ENCODE measurements around the gene TNFSF15.

Gene TNFSF15

DNA sequence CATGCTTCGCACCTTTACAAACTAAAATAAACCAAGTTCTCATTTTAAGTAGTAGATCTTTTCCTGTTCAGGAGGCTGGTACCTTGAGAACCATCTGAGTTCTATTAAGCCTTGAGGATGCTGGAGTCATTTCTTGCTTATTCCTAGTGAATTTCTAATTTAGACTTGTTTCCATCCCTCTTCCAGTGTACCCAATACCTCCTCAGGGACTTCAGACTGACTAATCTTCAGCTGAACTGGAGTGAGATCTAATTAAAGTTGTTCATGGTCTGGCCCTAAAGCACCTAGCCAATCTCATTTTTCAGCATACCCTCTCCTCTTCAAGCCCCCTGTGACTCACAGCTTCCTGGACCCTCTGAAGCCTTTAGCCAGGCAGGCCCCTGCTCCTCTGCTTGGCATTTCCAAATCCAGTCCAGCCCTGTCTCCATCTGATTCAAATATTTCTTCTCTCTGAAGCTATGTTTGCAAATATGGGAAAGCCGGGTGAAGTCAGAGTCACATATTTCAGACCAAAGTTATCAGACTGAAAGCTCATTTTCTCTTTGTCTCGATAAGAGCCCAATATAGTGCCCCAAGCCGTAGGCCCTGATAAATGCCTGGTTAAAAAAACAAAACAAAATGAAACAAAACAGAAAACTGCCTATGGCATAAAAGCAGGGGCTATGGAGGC is 19.4 kb upstream of the TNFSF15 start:
- no peak overlapping the region for H3K4me3 ChIP-seq (ENCODE audit: low read depth, low read length)

DNA sequence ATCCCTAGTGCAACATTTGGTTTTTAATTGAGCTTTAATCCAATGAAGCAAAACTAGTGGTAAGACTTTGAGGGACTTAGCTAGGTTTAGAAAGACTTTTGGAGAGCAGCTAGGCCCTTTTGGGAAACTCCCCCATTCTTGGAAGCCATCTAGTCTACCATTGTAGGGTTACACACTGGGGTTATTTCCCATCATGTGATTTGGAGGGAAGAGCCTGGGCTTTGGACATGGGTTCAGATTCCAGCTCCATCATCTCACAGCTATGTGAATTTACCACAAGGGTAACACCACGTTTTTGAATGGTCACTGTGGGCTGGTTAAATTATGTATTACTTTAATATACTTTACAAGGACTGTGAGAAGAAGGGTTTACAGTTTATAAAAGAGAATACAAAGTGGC is 18.3 kb upstream of the TNFSF15 start:
- no peak overlapping the region for H3K4me3 ChIP-seq (ENCODE audit: low read depth, low read length)

DNA sequence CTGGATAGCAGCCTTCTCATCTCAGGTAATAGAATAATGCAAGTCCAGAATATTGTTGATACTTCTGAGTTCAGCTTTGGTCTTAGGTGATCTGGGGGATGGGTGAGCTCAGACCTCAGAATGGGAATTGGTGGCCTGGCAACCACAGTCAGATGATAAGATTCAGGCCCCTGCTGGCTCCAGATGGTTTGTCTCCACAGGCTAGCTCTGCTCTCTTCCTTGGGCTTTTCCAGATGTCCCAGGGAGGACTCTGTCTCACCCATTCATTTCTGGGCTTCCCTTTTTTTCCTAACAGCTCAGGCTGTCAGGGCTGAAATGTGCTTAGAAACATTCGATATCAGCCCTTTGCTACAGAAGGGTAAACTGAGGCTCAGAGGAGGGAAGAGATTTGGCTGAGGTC is 17.6 kb upstream of the TNFSF15 start:
- H3K4me3 ChIP-seq (ENCODE audit: low read depth, low read length): no peak overlapping the region

DNA sequence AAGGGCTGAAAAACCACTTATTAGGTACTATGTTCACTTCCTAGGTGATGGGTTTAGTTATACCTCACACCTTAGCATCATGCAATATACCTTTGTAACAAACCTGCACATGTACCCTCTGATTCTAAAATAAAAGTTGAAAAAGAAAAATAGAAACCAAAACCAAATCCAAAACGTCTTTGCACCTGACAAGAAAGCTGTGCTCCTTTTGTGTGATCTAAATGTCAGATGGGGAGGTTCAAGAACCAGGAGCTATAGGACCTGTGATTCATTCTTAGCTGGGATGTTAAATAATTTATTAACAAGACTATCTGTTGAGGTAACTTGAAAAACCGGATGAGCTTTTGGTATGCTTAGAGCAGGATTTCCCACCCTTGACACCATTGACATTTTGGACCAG is 16.9 kb upstream of the TNFSF15 start:
- H3K4me3 ChIP-seq (ENCODE audit: low read depth, low read length): no peak overlapping the region

DNA sequence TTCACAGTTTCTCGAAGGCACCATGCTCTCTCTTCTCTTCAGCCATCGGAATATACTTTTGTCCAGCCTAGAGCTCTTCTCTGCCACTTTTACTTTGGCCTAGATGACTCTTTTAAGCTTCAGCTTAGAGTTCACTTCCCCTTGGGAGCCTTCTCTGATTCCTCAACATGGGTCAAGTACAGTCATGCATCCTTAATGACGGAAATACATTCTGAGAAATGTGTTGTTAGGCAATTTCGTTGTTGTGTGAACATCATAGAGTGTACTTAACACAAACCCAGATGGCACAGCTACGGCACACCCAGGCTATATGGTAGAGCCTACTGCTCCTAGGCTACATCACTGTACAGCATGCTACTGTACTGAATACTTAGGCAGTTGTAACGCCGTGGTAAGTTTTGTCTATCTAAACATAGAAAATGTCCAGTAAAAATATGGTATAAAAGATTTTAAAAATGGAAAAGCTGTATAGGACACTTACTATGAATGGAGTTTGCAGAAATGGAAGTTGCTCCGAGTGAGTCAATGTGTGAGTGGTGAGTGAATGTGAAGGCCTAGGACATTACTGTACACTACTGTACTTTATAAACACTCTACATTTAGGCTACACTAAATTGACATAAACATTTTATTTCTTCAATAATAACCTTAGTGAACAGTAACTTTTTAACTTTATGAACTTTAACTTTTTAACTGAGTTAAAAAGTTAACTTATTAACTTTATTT is 15.1 kb upstream of the TNFSF15 start:
- H3K4me3 ChIP-seq (ENCODE audit: low read depth, low read length): no peak overlapping the region

DNA sequence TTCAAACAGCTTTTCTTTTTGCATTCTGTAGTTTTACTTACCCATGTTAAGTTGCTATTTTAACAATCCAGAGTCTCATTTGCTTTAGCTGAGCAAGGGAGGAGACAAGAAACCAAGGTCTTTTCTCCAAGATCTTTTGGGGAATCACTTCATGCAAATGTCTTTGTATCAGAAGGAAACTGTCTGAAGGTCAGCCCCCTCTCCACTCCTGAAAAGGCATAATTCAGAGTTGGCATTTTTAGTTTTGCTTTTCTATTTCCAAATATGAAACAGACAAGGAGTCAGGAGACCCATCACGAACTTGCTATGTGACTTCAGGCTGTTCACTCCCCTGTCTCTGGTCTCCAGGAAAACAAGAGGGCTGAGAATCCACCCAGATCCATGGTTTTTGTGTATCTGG is 12.3 kb upstream of the TNFSF15 start:
- H3K4me3 ChIP-seq (ENCODE audit: low read depth, low read length): no peak overlapping the region

DNA sequence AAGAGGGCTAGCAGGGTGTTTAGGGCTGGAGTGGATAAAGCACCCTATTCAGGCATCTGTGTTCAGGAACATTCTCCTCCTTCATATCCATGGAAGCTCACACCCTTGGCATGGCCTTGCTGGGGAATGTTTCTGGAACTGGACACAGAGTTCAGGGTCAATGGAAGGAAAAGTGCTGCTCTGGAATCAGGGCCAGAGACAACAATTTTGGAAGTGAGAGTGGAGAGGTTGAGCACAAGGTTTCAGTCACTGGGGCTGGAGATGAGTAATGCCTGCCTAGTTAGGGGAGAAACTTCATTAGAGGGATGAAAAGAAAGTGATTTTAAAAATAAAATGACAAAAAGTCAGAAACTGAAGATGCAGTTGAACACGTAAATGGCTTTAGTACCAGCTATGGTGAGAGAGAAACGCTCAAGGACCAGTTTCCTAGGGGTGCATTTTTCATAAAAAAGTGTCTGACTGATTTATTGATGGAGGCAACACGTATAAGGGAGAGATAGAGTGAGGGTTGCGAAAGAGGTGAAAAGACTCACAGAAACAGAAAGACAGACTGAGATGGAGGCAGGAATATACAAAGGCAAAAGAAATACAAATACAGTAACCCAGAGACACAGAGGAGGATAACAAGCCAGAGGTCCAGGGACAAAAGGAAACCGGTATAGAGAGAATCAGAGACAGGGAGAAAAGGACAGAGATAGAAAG is 8.0 kb upstream of the TNFSF15 start:
- no peak overlapping the region for H3K4me3 ChIP-seq (ENCODE audit: low read depth, low read length)

DNA sequence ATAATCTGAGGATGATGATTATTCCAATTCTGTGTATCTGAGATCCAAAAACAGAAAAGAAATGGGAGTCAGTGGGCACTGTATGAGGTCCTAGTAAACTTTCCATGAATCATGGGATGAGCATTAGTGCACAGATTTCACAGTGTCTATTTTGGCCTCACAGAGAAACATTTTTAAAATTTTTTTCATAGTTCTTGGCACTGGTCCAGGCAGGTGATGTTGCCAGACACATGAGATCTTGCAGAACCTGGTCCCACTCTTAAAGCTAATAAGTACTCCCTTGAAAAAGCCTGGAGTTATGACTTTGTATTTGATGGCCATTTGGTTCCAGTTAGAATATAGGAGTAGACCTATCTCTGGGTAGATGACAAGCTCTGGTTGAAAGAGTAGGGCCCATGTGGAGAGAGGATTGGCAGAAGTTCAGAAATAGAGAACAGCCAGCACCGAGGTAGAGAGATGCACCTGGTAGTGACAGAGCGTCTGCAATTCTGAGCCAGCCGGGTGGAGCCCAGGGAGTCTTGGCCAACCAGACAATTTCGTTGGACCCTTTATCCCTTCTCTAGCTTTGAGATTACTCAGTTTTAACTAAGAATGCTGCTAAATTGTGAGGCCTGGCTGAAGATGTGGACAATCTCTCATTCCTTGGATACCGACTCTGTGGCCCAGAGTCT is 6.3 kb upstream of the TNFSF15 start:
- no peak overlapping the region for H3K4me3 ChIP-seq (ENCODE audit: low read depth, low read length)

DNA sequence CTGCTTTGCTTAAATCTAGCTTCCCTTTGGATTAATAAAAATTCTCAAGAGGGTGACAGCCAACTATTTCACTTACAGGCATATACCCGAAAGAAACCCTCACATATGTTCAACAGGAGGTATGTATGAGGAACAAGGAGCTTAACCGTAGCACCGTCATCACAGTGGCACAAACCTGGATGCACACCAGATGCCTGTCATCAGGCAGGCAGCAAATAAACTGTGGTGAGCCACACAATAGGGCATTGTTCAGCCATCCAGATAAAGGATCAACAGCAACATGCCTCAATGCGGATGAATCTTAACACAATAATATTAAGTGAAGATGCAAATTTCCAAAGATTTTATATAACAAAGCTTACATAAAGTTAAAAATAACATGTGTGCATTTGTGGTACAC is 5.5 kb upstream of the TNFSF15 start:
- H3K4me3 ChIP-seq (ENCODE audit: low read depth, low read length): no peak overlapping the region

DNA sequence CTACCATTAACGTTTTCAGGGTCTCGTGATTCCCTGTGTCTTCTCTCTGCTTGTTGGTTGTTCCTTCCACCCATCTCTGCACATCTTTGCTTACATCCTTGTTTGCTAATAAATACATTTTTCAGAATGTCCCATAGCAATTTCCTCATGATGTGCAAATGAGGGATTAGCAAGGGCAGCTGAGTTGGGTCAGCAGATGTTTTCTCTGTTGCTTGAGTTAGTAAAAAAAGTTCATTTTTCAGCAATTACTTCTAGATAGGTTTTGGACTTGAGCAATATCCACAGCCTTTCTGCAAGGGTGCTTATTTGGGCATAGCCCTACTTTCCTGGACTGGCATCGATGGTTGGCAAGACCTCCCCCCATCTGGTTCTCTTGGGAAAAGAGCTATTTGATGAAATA is 4.8 kb upstream of the TNFSF15 start:
- H3K4me3 ChIP-seq (ENCODE audit: low read depth, low read length): no peak overlapping the region

DNA sequence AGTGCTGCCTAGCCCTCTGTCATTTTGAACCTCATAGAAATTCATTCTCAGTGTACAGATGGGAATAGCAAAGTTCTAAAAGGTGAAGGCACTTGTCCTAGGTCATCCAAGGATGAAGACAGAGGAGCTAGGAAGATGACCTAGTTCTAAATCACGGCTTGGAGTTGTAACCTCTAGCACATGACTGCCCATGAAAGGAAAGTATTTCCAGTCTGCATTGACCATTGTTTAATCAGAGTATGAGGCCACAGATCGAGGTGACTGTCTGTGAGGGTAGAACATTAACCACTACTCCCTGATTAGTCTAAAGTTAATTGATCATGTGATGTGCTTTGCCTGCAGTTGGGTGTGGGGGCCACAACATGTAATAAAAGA is 674 bp upstream of the TNFSF15 start:
- no peak overlapping the region for H3K4me3 ChIP-seq (ENCODE audit: low read depth, low read length)

DNA sequence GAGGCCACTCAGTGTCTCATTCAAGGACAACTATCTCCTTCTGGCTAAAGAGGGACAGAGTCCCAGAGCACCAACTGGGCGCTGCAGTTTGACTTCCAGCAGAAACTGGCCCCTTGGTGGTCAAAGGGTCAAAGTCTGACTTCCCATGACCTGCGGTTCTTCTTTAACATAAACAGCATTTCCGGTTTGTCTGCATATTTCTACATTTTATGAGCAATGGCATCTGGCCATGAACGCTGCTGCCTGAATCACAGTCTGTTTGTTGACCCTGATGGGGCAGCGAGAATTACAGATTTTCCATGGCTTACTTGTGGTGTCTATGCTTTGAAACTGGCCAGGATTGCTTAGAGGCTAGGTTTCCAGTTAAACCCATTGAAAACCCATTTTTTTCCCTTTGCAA is 1.3 kb downstream of the TNFSF15 start:
- no peak overlapping the region for H3K4me3 ChIP-seq (ENCODE audit: low read depth, low read length)

DNA sequence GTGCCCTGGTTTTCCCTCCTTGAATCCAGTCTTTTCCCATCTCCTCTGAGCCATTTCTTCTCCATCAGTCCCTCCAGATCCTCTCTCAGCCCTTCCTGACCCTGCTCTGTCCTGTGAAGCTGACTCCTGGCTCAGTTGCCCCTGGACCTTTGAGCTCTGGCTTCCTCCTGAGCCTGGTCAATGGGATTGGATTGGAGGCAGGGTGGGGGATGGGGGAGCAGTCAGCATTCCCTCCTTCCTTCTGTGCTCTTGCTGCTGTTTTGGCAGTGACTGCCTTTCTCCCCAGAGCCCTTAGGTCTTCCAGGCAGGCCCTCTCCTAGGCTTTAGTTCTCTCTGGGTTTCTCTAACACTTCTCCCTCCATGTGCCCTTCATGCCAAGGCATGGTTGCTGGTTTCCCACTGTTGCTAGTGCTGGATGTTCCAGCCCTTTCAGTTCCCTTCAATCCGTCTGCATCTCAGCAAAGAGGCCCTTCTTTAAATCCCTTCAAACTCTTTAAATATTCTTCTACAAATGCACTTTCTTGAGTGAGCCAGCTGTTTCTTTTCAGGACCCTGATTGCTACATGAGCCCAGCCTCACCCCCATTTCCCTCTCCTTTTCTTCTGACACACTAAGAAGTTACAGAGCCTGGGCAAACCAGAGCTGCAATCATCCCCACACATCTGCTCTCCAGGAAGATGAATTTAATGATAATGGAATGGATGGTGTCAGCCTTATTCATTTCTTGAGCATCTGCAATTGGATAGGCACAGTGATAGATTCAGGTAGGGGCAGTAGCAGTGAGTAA is 2.2 kb downstream of the TNFSF15 start:
- no peak overlapping the region for H3K4me3 ChIP-seq (ENCODE audit: low read depth, low read length)

DNA sequence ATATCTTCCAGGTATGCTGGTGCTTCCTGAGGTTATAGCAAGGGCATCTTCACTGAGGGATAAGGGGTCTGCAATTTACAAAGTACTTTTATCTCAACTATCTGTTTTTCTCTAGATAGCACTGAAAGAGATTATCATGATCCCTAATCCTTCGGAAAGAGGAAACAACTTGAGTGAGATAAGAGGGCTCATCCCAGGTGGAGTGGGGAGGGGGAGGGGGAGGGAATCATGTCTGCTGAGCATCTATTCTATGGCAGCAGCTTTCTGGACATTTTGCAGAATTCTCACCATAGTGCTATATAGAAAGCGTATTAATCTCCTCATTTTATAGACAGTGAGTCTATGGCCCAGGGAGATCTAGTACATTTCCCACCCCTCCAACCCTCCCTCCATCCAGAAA is 5.9 kb downstream of the TNFSF15 start:
- H3K4me3 ChIP-seq (ENCODE audit: low read depth, low read length): no peak overlapping the region

DNA sequence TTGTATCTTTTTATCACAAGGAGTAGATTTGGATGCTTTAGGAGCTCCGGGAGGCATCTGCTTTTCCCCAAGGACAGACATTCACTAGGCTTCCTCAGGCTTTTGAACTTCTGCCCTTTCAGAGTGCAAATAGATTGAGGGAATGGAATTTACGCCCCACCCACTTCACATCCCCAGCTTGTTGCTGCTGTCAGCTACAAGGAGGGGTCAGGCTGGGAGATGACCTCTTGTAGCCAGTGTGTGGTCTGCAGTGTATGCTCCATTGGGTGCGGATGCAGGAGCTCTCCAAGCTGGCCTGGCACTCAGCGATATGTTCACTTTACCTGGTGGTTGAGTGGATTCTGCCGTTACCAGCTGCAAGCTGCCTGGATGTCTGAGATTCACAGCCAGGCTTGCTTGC is 6.4 kb downstream of the TNFSF15 start:
- no peak overlapping the region for H3K4me3 ChIP-seq (ENCODE audit: low read depth, low read length)

DNA sequence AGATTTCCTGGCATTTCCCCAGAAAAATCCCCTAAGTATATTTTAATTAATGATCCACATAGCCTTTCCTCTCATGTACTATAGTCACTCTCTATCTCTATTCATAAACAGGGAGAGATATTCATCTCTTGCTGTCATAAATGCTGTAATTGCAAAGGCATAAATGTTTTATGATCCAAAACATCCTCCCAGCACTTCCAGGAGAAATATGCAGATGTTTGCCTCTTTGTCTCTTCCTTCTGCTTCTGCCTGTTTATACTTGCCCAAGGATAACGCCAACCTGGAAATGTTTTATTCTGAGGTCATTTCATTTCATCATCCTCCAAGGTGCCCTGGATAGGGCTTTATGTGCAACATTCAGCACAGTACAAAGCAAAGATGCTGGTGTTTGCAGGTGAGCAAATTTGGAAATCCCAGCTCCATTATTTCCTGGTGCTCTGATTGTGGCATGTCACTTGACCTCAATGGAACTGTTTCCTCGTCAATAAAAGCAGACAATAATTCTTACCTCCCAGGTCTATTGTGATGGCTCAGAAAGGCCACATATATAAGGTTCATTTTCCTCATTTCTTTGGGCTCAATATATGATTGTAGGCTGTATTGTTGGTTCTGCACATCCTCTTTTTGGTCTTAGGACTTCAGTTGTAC is 6.9 kb downstream of the TNFSF15 start:
- H3K4me3 ChIP-seq (ENCODE audit: low read depth, low read length): no peak overlapping the region

DNA sequence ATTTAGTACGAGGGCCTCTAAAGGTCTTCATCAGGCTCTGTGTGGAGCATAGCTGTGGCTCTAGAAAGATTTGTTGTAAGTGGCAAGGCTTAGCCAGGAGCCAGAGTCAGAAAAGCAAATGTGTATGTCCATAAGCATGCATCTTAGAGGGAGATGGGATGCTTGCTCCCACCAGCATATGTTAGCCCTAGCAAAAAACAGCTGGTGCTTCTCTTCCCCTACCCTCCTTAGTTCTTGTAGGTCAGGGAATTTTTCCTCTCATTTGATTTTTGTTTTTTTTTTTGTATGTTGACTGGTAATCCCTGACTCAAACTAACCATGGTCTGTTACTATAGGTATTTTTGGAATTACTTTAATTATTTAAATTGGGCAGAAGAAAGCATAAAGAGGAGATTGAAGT is 7.7 kb downstream of the TNFSF15 start:
- H3K4me3 ChIP-seq (ENCODE audit: low read depth, low read length): no peak overlapping the region

DNA sequence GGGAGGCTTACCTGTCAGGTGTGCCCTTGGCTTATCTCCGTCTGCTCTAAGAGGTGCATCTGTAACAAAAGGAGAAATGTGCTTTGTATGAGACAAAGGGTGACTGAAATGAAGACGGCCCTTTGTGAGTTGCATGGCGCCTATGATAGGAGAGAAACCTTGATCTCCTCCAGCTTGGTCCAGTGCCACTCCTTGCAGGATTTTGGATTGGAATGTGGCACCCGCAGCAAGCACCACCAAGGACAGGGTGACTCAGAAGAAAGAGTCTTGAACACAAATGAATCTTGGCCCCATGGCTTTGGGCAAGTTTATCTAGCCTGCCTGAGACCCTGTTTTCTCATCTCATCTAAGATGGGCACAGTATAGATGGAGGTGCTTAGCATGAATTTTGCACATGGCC is 13.4 kb downstream of the TNFSF15 start:
- no peak overlapping the region for H3K4me3 ChIP-seq (ENCODE audit: low read depth, low read length)

DNA sequence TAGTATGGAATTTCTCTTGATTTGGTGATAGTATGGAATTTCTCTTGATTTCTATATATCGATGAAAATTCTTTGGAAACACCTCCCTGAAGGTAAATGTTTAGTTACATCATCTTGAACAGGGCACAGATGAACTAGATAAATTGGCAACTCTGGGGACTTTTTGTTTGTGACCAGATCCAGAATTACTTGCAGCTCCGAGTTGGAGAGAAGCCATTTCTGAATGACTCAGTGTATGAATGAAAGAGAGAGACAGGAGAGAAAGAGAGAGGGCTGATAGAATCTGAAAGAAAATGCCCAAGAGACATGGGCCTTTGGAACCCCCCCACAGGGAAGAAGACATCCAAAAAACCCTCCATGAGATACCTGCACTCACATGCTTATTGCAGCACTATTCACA is 14.1 kb downstream of the TNFSF15 start:
- no peak overlapping the region for H3K4me3 ChIP-seq (ENCODE audit: low read depth, low read length)

DNA sequence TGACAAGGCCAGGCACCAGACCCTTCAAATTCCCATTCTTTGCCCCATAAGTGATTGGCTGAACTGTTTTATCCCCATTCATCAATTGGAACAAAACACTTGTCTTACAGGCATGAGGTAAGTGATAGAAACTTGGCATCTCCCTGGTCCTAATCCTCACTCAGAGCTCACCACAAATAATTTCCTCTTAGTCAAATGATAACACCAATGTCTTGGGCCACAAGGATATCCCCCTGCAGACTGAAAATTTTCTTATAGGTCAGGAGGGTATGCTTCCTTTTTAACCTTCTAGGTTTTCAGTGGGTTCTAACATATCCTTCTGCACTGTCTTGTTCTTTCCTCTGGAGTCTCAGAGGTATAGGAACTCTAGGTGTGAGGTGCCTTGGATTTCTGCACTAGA is 14.5 kb downstream of the TNFSF15 start:
- no peak overlapping the region for H3K4me3 ChIP-seq (ENCODE audit: low read depth, low read length)

DNA sequence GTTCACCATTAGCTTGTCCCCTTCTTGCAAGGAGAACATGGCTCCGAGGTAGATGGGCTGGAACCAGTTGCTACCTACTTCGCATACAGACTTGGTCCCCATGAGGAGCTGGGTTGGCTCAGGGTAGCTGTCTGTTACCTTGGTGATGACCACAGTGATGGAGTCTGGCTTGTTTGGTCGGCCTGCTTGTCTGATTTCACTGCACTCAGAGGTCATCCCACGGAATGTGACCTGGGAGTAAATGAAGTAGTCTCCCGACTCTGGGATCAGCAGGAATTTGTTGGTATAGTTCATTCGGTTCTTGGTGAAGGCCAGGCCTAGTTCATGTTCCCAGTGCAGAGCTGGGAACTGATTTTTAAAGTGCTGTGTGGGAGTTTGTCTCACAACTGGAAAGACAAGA is 15.3 kb downstream of the TNFSF15 start:
- no peak overlapping the region for H3K4me3 ChIP-seq (ENCODE audit: low read depth, low read length)

Data from iPS-11a (cell line).